K562 (cell line): ENCODE results near the gene CR2. TPM values are rescaled to one million over a fixed set of nuclear protein-coding genes. Genes with fewer than 3 reads are reported as not detected.

ENCODE experiments used
- ETV1 ChIP-seq: fragments of 450-650 bp; conservative IDR thresholded peaks from 2 replicates; pipeline ENCODE4 v1.6.1; 2016; ENCODE audit warnings: missing genetic modification characterization, control low read depth, low read depth, missing compliant biosample characterization
- FOXK2 ChIP-seq, 2 experiments: fragments of 450-650 bp; IDR thresholded peaks in 1 of 2; conservative IDR thresholded peaks in 1 of 2; 2 replicates each; pipeline ENCODE4 v1.6.1; 2016; ENCODE audit warnings: low read depth in 2 of 2, mild to moderate bottlenecking in 1 of 2
- MAFK ChIP-seq: IDR thresholded peaks from 2 replicates; pipeline ENCODE4 v1.6.1; 2011; ENCODE audit warnings: low read length, improper control_type of control experiment
- MITF ChIP-seq: IDR thresholded peaks from 2 replicates; pipeline ENCODE4 v1.6.1; 2014; ENCODE audit warnings: antibody characterized with exemption
- NCOA2 ChIP-seq, 2 experiments: fragments of 450-650 bp; IDR thresholded peaks; 2 replicates each; pipeline ENCODE4 v1.6.1; 2018; ENCODE audit warnings: mild to moderate bottlenecking in 2 of 2, moderate library complexity in 1 of 2; ENCODE audit not compliant: partially characterized antibody in 2 of 2
- NEUROD1 ChIP-seq: fragments of 150-350 bp; IDR thresholded peaks from 2 replicates; pipeline ENCODE4 v1.6.1; 2014; ENCODE audit warnings: borderline replicate concordance, low read length, low read depth; ENCODE audit not compliant: partially characterized antibody
- PHF20 ChIP-seq: fragments of 450-650 bp; IDR thresholded peaks from 2 replicates; pipeline ENCODE4 v1.6.1; 2018; ENCODE audit not compliant: partially characterized antibody
- ZNF586 ChIP-seq: fragments of 450-650 bp; formaldehyde crosslinking; conservative IDR thresholded peaks from 2 replicates; pipeline ENCODE4 v1.4.0; 2020; ENCODE audit warnings: mild to moderate bottlenecking, moderate library complexity
- ZSCAN29 ChIP-seq: fragments of 450-650 bp; IDR thresholded peaks from 2 replicates; pipeline ENCODE4 v1.6.1; 2017
- polyA plus RNA-seq, 8 experiments: library from polyadenylated mRNA; depleted of rRNA in 4 of 8; stranded (reverse) in 5 of 8; unstranded in 3 of 8; fragments of >200 nt; fragmentation: Nextera tagmentation in 2 of 8; fragmentation: Illumina TruSeq in 1 of 8; extraction: Ambion mirVana in 2 of 8; extraction: Trizol in 1 of 8; gene quantifications; 2 replicates each; pipeline versions ENCODE4 v1.2.1 to v1.2.3, GENCODE V29; 2011 to 2014; ENCODE audit warnings: inconsistent platforms in 1 of 8, missing spikeins in 1 of 8
- total RNA-seq, 7 experiments: library from RNA; depleted of rRNA in 6 of 7; stranded (reverse); fragments of >200 nt in 6 of 7; fragmentation: Illumina TruSeq in 2 of 7; extraction: Trizol in 2 of 7; gene quantifications; 2 replicates each; pipeline versions ENCODE4 v1.2.1 to v1.2.3, GENCODE V29; 2011 to 2021; ENCODE audit warnings: low replicate concordance in 1 of 7
- TF ChIP-seq, protein P1 (sequence below), 2 experiments: fragments of 450-650 bp; IDR thresholded peaks; 2 replicates each; pipeline ENCODE4 v1.6.1; 2016; ENCODE audit warnings: mild to moderate bottlenecking in 2 of 2, borderline replicate concordance in 1 of 2, low read depth in 1 of 2, moderate library complexity in 1 of 2
- TF ChIP-seq, protein P2 (sequence below): fragments of 200-800 bp; sonication (Bioruptor generic); IDR thresholded peaks from 2 replicates; pipeline ENCODE4 v1.6.1; 2017; ENCODE audit warnings: missing genetic modification characterization, missing compliant biosample characterization
- TF ChIP-seq, protein P3 (sequence below), 2 experiments: IDR thresholded peaks; 2 replicates each; pipeline ENCODE4 v1.6.1; 2012; ENCODE audit warnings: improper control_type of control experiment in 2 of 2, low read depth in 2 of 2, low read length in 2 of 2, borderline replicate concordance in 1 of 2

Gene CR2
- total and polyA plus RNA-seq, 9 of the 15 experiments (the other 6 are each of a cell fraction or from before 2014, with no cell fraction given) = 0.07 to 0.67 (median 0.37) TPM

- TF ChIP-seq, protein P1, sequence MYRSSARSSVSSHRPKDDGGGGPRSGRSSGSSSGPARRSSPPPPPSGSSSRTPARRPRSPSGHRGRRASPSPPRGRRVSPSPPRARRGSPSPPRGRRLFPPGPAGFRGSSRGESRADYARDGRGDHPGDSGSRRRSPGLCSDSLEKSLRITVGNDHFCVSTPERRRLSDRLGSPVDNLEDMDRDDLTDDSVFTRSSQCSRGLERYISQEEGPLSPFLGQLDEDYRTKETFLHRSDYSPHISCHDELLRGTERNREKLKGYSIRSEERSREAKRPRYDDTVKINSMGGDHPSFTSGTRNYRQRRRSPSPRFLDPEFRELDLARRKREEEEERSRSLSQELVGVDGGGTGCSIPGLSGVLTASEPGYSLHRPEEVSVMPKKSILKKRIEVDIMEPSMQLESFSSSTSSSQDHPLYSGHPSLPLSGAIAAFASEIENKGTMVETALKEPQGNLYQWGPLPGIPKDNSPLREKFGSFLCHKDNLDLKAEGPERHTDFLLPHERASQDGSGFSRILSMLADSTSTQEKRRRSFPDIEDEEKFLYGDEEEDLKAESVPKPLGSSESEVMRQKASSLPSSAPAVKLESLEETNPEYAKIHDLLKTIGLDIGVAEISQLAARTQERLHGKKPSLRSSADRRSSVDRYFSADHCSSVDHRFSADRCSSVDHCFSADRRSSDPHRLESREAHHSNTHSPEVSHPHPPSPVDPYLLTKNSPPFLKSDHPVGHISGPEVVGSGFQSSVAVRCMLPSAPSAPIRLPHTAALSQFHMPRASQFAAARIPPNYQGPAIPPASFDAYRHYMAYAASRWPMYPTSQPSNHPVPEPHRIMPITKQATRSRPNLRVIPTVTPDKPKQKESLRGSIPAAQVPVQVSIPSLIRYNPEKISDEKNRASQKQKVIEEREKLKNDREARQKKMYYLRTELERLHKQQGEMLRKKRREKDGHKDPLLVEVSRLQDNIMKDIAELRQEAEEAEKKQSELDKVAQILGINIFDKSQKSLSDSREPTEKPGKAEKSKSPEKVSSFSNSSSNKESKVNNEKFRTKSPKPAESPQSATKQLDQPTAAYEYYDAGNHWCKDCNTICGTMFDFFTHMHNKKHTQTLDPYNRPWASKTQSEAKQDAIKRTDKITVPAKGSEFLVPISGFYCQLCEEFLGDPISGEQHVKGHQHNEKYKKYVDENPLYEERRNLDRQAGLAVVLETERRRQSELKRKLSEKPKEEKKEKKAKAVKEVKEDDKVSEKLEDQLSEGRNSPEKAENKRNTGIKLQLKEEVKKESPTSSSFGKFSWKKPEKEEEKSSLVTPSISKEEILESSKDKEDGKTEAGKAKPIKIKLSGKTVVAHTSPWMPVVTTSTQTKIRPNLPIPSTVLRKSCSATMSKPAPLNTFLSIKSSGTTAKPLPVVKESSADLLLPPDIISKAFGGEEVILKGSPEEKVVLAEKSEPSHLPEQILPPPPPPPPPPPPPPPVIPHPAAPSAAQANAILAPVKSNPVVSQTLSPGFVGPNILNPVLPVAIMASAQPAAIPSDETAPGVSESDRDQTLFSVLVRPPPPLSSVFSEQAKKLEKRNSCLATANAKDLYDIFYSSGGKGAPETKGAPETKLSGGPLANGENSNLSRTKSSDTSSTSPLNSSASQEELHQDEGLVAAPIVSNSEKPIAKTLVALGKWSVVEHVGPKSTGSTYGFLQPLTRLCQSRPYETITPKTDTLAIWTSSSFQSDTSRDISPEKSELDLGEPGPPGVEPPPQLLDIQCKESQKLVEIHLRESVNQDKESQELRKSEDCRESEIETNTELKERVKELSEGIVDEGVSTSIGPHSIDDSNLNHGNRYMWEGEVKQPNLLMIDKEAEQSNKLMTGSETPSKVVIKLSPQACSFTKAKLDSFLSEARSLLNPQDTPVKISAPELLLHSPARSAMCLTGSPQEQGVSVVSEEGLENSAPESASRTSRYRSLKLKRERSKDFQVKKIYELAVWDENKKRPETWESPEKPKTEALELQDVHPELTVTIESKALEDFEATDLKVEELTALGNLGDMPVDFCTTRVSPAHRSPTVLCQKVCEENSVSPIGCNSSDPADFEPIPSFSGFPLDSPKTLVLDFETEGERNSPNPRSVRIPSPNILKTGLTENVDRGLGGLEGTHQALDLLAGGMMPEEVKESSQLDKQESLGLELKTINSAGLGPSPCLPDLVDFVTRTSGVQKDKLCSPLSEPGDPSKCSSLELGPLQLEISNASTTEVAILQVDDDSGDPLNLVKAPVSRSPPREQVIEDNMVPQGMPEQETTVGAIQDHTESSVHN (IDR thresholded peaks at IDR 0.05; ENCODE audit: borderline replicate concordance in 1 of 2, low read depth in 1 of 2) = peak in 1 of 2 experiments; percentile 40; a peak in 1 of 4 replicates
- TF ChIP-seq, protein P2, sequence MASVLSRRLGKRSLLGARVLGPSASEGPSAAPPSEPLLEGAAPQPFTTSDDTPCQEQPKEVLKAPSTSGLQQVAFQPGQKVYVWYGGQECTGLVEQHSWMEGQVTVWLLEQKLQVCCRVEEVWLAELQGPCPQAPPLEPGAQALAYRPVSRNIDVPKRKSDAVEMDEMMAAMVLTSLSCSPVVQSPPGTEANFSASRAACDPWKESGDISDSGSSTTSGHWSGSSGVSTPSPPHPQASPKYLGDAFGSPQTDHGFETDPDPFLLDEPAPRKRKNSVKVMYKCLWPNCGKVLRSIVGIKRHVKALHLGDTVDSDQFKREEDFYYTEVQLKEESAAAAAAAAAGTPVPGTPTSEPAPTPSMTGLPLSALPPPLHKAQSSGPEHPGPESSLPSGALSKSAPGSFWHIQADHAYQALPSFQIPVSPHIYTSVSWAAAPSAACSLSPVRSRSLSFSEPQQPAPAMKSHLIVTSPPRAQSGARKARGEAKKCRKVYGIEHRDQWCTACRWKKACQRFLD (CRISPR knock-in tag) = peak; percentile 91; the same call in 1 of the 2 replicates
- TF ChIP-seq FOXK2 (conservative IDR thresholded peaks at IDR 0.05 in 1 of 2, IDR thresholded peaks at IDR 0.05 in 1 of 2; ENCODE audit: low read depth in 2 of 2) = peak; percentile 94 to 97
- no peak for TF ChIP-seq ZNF586 (CRISPR knock-in tag)
- no peak for TF ChIP-seq ZSCAN29
- TF ChIP-seq MAFK = peak; percentile 44; the same call in 1 of the 2 replicates
- TF ChIP-seq, protein P3, sequence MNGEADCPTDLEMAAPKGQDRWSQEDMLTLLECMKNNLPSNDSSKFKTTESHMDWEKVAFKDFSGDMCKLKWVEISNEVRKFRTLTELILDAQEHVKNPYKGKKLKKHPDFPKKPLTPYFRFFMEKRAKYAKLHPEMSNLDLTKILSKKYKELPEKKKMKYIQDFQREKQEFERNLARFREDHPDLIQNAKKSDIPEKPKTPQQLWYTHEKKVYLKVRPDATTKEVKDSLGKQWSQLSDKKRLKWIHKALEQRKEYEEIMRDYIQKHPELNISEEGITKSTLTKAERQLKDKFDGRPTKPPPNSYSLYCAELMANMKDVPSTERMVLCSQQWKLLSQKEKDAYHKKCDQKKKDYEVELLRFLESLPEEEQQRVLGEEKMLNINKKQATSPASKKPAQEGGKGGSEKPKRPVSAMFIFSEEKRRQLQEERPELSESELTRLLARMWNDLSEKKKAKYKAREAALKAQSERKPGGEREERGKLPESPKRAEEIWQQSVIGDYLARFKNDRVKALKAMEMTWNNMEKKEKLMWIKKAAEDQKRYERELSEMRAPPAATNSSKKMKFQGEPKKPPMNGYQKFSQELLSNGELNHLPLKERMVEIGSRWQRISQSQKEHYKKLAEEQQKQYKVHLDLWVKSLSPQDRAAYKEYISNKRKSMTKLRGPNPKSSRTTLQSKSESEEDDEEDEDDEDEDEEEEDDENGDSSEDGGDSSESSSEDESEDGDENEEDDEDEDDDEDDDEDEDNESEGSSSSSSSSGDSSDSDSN (IDR thresholded peaks at IDR 0.05; ENCODE audit: borderline replicate concordance in 1 of 2, low read depth in 2 of 2, low read length in 2 of 2) = no peak
- TF ChIP-seq NCOA2 (IDR thresholded peaks at IDR 0.05; ENCODE audit: partially characterized antibody in 2 of 2) = peak; percentile 85 to 91
- TF ChIP-seq MITF = peak; percentile 66; the same call in 1 of the 2 replicates
- TF ChIP-seq NEUROD1 = peak; percentile 71
- TF ChIP-seq PHF20 = no peak
- no peak for TF ChIP-seq ETV1
These were observed 65.6 kb downstream of the CR2 start (continued) for GRCh38 chr1:207519505-207520399.
